Gastroesophageal sphincter (tissue), 3 donors: ENCODE data around the gene PRKN.

Source experiments
- CTCF ChIP-seq, 4 experiments: fragments of 200-600 bp in 2 of 4; fragments of 450-650 bp in 2 of 4; sonication (generic) in 1 of 4; IDR thresholded peaks; one replicate each; pipeline ENCODE4 v1.5.1; 2017 to 2019; ENCODE audit warnings: antibody characterized with exemption in 4 of 4, mild to moderate bottlenecking in 2 of 4, moderate library complexity in 2 of 4
- EP300 ChIP-seq: sonication (generic); formaldehyde crosslinking; IDR thresholded peaks from one replicate; pipeline ENCODE4 v1.6.1; 2017; ENCODE audit warnings: antibody characterized with exemption, mild to moderate bottlenecking

GRCh38 chr6:162448294-162448693 is 279.3 kb downstream of the PRKN start:
- no peak for TF ChIP-seq CTCF (IDR thresholded peaks at IDR 0.05)
- TF ChIP-seq EP300 = no peak
